Mucosa of stomach (tissue), 1 donor: Measurements from ENCODE around the gene TMEM80.

ENCODE experiments used
- H3K27me3 ChIP-seq: one replicate; pipeline ENCODE4 v1.7.0; 2013; ENCODE audit warnings: mild to moderate bottlenecking, low read length; ENCODE audit not compliant: control insufficient read depth, insufficient read depth
- H3K36me3 ChIP-seq: one replicate; pipeline ENCODE4 v1.7.0; 2013; ENCODE audit warnings: low read length; ENCODE audit not compliant: control insufficient read depth, insufficient read depth
- H3K4me1 ChIP-seq: one replicate; pipeline ENCODE4 v1.7.0; 2013; ENCODE audit warnings: mild to moderate bottlenecking, low read length; ENCODE audit not compliant: control insufficient read depth, insufficient read depth
- H3K4me3 ChIP-seq: one replicate; pipeline ENCODE4 v1.7.0; 2013; ENCODE audit warnings: low read length
- H3K9ac ChIP-seq: one replicate; pipeline ENCODE4 v1.7.0; 2013; ENCODE audit warnings: mild to moderate bottlenecking, low read length, moderate library complexity
- H3K9me3 ChIP-seq: one replicate; pipeline ENCODE4 v1.7.0; 2013; ENCODE audit warnings: mild to moderate bottlenecking, low read length, moderate library complexity; ENCODE audit not compliant: control insufficient read depth
- donor health status: Pancreatic carcinoma.

Gene TMEM80

DNA sequence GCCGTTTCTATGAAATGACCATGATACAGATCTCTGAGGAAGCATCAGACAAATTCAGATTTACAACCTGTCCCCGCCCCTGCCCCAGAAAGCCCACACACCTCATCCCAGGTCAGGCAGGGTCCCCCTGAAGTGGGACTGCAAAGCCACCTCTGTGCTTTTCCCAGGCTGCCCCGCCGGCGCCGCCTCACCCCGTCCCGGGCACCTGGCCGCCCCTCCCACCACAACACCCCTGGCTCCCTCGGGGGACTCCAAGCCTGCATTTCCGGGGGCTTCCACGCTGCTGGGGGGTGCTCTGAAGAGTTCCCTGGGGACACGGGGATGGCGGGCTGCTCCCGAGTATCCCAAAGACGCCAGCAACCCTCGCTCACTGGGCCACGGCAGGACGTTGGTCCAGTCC, 35.3 kb upstream of the TMEM80 start:
- no peaks in the 10 kb centered on the region for H3K36me3 ChIP-seq

DNA sequence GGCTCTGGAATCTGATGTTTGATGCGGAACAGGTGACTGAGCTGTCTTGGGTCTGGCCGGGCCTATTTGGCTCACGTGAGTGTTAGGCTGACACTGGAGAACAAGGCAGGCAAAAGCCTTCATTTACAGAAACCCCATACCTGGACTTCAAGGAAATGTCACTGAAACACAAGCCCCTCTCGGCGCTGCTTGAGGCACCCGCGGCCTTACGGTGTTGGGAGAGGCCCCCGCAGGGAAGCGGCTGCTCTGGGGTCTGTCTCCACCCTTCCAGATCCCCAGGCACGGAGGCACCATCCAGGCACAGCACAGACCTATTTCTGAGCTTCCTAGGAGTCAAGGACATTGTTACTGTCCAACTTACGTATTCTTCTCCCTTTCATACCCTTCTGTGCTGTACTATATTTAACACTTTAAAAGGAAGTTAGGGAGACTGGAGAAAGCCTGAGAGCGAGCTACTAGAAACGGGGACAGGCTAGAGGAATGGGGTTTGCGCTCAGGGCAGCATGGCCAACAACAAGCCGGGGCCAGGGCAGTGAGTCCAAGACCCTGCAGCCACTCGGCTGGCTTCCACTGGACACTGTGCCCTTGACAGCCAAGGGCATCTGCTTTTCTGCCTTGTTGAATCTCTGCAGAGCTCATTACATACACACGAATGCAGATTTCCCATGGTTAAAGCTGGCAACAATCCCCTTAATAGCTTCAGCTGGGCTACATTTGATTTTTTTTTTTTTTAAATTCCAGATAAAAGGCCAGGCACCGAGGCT, 34.8 kb upstream of the TMEM80 start:
- H3K4me1 ChIP-seq: peaks cover 5% of the 10 kb centered on the region
- no peak overlapping the region for H3K9ac ChIP-seq
- H3K27me3 ChIP-seq: no peaks in the 10 kb centered on the region
- H3K4me3 ChIP-seq: no peak overlapping the region
- H3K9me3 ChIP-seq: no peaks in the 10 kb centered on the region
- H3K36me3 ChIP-seq: no peaks in the 10 kb centered on the region

More for the DNA sequence above, 35.3 kb upstream of the TMEM80 start:
- Histone ChIP-seq H3K9ac (no peak overlapping the region), H3K27me3 (no peaks in the 10 kb centered on the region), H3K4me1 (peaks cover 7% of the 10 kb centered on the region), H3K4me3 (no peak overlapping the region), H3K9me3 (no peaks in the 10 kb centered on the region)

DNA sequence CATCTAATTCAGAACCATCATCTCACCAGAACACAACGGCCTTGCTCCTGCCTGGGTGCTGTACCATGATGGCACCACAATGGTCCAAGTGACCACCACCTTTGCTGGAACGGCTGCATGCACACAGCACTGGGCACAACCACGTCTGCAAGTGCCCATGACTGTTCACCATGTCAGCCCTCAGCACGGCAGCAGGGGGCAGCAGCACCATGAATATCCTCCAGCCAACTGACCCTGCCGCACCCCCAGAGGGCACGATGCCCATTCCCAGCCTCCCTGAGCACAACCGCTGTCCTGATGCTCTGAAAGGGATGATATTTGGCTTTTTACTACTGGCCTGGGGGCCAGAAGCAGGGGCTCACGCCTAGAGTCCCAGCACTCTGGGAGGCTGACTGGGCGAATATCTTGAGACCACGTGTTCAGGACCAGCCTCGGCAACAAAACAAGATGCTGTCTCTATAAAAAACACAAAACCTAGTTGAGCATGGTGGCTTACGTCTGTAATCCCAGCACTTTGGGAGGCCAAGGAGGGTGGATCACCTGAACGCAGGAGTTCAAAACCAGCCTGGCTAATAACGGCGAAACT, 32.8 kb upstream of the TMEM80 start:
- no peak overlapping the region for H3K9ac ChIP-seq
- H3K36me3 ChIP-seq: no peaks in the 10 kb centered on the region
- no peak overlapping the region for H3K4me3 ChIP-seq
- H3K4me1 ChIP-seq: peaks cover 5% of the 10 kb centered on the region
- no peaks in the 10 kb centered on the region for H3K27me3 ChIP-seq
- H3K9me3 ChIP-seq: no peaks in the 10 kb centered on the region

DNA sequence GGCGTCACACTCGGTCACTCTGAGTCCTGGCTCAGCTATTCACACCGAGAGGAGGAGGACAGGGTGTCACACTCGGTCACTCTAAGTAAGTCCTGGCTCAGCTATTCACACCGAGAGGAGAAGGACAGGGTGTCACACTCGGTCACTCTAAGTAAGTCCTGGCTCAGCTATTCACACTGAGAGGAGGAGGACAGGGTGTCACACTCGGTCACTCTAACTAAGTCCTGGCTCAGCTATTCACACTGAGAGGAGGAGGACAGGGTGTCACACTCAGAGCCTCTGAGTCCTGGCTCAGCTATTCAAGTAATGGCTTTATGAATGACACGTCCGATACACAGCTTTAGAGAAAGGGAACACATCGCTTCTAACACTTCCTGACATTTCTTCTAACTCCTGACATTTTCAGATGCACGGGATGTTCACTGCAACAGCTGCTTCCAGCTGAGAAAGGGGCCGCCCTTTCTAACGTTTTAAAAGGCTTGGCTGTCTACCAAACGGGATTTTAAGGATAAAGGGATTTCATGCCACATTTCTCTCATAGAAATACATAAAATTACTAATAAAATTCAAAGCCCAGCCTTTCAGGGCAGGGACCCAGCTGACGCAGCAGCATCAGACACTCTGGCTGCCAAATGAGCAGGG, 30.4 kb upstream of the TMEM80 start:
- H3K4me3 ChIP-seq: no peak overlapping the region
- H3K9ac ChIP-seq: no peak overlapping the region
- no peaks in the 10 kb centered on the region for H3K36me3 ChIP-seq

DNA sequence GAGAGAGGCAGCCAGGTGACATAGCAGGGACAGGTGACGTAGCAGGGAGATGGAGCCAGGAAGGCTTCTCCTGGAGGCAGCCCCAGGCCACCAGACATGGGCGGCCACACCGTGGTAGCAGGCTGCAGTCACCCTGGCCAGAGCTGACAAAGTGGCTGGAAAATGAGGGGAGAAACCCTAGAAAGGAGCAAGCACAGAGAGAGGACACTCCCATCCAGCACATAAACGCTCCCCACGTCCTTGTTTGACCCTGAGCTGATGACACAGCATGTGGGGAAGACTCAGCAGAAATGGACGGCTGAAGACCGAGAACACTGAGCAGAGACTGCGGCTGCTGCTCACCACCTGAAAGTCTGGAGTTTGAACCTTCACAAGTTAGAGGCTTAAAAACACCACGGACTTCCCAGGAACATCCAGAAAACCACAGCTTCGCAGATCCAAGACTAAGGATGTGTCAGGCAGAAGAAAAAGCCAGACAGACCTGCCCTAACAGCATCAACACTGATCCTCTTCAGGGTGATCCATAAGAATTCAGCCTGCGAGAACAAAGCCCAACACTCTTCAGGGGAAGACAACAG, 29.8 kb upstream of the TMEM80 start:
- Histone ChIP-seq H3K4me3 (no peak overlapping the region), H3K4me1 (no peaks in the 10 kb centered on the region), H3K27me3 (no peaks in the 10 kb centered on the region), H3K9me3 (no peaks in the 10 kb centered on the region), H3K9ac (no peak overlapping the region), H3K36me3 (no peaks in the 10 kb centered on the region)

More for the DNA sequence above, 30.4 kb upstream of the TMEM80 start:
- no peaks in the 10 kb centered on the region for H3K4me1 ChIP-seq
- H3K27me3 ChIP-seq: no peaks in the 10 kb centered on the region
- no peaks in the 10 kb centered on the region for H3K9me3 ChIP-seq

DNA sequence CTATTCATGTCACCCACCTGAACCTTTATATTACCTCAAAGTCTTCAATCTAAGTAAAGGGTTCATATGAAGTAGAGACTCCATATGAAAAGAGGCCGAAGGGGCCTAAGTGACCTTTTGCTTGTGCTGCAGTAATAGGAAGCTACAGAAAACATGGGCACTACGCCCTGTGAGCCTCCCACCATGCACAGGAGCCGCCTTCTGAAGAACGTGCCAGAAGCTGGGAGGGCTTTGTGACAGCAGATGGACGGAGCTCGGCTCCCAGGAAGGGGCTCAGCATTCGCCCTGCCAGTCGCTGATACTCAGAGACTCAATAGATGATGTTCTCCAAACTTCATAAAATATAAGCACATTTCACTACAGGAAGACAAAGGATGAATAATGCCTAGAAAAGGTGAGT, 21.8 kb upstream of the TMEM80 start:
- H3K36me3 ChIP-seq: no peaks in the 10 kb centered on the region
- no peak overlapping the region for H3K9ac ChIP-seq
- H3K9me3 ChIP-seq: no peaks in the 10 kb centered on the region
- H3K27me3 ChIP-seq: no peaks in the 10 kb centered on the region
- H3K4me3 ChIP-seq: no peak overlapping the region
- no peaks in the 10 kb centered on the region for H3K4me1 ChIP-seq

DNA sequence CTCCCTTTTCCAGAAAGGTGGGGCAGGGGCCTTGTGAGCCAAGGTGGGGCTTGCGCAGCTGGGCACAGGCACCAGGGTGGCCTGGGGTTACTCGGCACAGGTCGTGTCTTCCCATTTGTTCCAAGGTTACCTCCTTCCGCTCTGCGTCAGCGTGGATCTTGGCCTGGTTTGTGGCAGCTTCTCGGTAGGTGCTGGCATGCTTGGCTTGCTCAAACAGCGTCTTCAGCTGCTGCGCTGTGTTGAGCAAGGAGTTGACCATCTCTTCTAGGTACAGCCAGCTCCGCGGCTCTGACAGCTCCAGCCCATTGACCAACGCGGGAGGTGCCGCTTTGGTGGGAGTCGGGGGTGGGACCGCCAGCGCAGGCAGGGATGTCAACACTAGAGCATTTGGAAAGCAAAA, 21.2 kb upstream of the TMEM80 start:
- Histone ChIP-seq H3K9me3 (no peaks in the 10 kb centered on the region), H3K27me3 (no peaks in the 10 kb centered on the region), H3K4me3 (no peak overlapping the region), H3K36me3 (no peaks in the 10 kb centered on the region), H3K9ac (no peak overlapping the region), H3K4me1 (no peaks in the 10 kb centered on the region)

DNA sequence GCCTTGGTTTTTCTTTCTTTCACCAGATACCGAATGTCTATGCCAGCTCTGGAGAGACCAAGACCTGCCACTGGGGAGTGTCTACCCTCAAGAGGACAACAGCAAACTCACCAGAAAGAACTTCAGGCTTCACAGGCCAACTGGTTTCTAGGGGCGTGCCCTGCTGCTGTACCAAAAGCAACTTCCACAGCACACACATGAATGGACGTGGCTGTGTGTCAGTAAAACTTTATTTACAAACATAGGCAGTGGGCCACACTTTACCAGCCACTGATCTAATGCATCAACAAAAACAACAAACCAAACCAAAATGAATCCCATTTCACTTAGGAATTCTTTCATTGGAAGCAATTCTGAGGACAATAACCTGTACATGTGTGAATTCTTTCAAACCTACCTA, 17.3 kb upstream of the TMEM80 start:
- no peaks in the 10 kb centered on the region for H3K36me3 ChIP-seq
- no peaks in the 10 kb centered on the region for H3K9me3 ChIP-seq
- H3K9ac ChIP-seq: no peak overlapping the region
- H3K27me3 ChIP-seq: no peaks in the 10 kb centered on the region
- H3K4me3 ChIP-seq: no peak overlapping the region
- no peaks in the 10 kb centered on the region for H3K4me1 ChIP-seq

DNA sequence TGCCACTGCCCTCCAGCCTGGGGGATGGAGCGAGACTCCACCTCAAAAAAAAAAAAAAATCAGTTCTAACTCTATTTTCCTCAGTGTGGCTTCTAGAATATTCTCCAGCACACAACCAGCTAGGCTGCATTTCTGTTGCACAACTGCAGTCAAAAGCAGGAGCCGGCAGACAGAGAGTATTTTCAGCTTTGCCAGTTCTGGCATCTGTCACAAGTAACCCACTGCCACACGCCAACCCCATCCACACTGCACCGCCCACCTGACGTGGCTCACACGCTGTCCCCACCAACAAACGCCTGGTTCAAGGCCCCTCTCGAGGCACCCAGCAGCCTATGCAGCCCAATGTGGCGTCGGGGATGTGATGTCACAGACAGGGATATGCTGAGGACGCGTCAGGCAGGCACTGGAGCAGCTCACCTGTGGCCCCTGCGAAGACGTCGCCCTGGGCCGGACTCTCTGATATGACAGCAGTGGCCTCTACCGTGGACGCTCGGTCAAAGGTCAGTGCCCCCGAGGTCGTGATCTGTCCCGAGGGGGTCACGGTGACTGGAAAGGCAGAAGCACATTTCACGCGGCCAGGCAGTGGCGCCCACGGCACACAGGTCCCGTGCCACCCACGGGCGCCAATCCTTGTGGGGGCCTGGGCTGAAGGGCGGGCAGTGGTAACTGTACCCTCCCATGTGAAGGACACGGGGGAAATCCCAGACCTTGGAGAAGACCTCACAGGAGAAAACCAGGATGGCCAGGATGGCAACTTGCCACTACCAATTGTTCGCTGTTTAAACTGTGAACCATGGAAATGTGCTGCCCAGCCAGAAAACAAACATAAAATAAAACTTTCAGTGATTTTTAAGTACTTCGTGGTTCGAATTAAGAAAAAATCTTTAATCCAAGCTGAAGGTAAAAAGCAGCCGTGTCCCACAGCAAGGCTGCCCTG, 16.1 kb upstream of the TMEM80 start:
- no peaks in the 10 kb centered on the region for H3K36me3 ChIP-seq
- H3K9me3 ChIP-seq: no peaks in the 10 kb centered on the region
- H3K4me1 ChIP-seq: no peaks in the 10 kb centered on the region

DNA sequence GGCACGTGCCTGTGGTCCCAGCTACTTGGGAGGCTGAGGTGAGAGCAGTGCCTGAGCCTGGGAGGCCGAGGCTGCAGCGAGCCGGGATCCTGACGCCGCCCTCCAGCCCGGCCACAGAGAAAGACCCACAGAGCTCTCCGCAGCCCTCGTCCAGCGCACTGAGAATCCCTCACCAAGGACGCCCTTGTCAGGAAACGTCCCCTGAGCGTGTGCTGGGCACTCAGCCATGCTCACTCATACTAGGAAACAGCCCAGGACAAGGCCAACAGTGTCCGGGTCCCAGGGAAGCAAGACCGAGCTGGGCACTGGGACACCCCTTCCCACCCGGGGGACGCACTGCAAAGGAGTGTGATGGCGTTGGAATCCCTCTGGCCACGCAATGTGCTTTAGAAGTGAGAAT, 15.1 kb upstream of the TMEM80 start:
- Histone ChIP-seq H3K4me3 (no peak overlapping the region), H3K9ac (no peak overlapping the region), H3K9me3 (no peaks in the 10 kb centered on the region), H3K36me3 (no peaks in the 10 kb centered on the region), H3K4me1 (no peaks in the 10 kb centered on the region), H3K27me3 (no peaks in the 10 kb centered on the region)

More for the DNA sequence above, 16.1 kb upstream of the TMEM80 start:
- H3K9ac ChIP-seq: no peak overlapping the region
- no peak overlapping the region for H3K4me3 ChIP-seq
- no peaks in the 10 kb centered on the region for H3K27me3 ChIP-seq

DNA sequence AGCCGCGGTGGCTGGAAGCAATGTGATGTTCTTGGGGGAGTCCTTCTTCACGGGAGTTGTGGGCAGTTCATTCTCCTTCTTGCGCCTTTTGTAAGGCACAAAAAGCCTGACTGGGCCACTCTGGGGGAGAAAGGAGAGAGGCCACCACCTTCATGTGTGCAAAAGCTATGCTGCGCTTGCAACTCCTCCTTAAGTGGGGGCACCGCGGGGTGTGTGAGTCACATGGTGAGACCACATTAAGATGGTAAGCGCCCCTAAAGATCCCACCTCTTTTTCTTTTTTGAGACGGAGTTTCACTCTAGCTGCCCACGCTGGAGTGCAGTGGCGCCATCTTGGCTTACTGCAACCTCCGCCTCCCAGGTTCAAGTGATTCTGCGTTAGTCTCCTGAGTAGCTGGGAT, 14.6 kb upstream of the TMEM80 start:
- no peaks in the 10 kb centered on the region for H3K9me3 ChIP-seq
- no peaks in the 10 kb centered on the region for H3K27me3 ChIP-seq
- H3K4me3 ChIP-seq: no peak overlapping the region
- no peaks in the 10 kb centered on the region for H3K36me3 ChIP-seq
- no peak overlapping the region for H3K9ac ChIP-seq
- H3K4me1 ChIP-seq: no peaks in the 10 kb centered on the region
